Stimulated activated CD8-positive, alpha-beta memory T cell treated with anti-CD3 and anti-CD28 coated beads, Interleukin-7, amount 100 ng/mL, for 1 hour (primary cell): ENCODE data around the gene PIGR.
"Not testable (repeated sequence)": the region's sequence is repeated elsewhere in the genome, so short reads cannot be mapped to it uniquely, and the experiment has no call there.

Experiments
- DNase-seq, 2 donors: peaks; one replicate each; pipeline ENCODE4 v3.0.0-alpha.2; 2020; ENCODE audit warnings: low read depth in 2 of 2

Gene PIGR

DNA sequence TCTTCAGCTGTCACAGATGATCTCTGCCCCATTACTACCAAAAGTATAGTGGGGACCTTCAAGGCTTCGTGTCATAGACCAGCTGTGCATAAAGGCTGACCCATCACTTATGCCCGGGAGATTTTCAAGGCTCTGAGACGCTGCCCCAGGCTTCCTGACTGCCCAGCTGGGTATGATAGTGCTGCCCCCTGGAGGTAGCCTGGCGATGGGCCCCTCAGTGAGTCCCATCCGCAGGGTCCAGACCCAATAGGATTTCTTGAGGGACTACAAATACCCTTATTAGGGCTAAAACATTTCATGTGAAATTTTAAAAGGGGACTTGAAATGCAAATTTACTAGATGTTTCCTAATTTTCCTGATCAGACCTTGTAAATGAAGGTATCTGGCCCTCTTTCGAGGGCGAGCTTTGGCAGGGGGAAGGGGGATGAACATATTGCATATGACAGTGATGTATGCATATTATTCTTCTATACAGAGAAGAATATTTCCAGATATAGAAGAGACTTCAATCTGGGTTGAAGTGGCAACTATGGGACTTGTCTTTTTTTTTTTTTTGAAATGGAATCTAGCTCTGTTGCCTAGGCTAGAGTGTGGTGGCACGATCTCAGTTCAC lies 12.8 kb downstream of the PIGR start:
- peak in 1 of 2 donors; percentile 61 for DNase-seq

- DNase-seq = no peak
Measured at GRCh38 chr1:206932177-206932576, 14.1 kb downstream of the PIGR start.

GRCh38 chr1:206931709-206932108 lies 14.6 kb downstream of the PIGR start:
- DNase-seq = no peak

DNA sequence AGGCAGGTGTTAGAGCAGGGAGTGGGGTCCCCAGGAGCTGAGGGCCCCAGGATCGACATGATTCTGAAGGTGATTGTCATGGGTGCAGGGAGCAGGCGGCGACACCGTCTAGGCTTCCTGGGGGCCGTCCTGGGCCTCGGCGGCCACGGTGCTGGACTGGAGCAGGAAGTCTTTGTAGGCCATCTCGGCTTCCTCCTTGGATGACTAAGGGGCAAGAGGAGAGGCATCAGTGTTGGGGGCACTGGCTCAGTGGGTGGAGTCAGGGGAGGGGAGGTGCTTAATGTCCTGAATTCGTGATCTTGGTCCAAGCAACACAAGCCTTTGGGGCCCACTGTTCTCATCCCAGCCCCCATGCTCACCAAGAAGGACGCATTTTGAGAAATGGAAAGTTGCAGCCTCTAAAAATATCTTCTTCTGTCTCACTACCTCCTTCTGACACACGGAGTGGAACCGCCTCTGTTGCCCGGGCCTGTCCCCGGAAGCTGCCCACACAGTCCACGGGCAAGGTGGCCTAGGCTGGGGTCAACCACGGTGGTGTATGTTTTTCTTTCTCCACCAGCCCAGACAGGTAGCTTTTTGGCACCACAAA lies 16.0 kb downstream of the PIGR start:
- no peak for DNase-seq

DNA sequence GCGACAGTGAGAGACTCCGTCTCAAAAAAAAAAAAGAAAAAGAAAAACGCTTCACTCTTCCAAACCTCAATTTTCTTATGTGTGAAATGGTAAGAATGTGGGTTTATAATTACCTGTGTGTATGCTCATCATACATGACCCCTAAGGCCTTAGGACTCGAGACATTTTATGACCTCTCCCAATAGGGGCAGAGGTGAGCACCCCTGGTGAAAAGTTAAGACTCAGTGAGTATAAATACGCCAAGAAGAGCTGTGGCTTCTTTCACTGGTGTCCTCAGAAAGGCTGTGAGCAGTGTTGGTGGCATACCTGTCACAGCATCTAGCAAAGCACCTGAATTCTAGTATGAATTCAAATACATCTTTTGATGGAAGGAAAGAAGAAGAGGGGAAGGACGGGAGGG lies 16.7 kb downstream of the PIGR start:
- no peak for DNase-seq

GRCh38 chr1:206926286-206926685 lies 20.0 kb downstream of the PIGR start:
- DNase-seq = no peak

DNA sequence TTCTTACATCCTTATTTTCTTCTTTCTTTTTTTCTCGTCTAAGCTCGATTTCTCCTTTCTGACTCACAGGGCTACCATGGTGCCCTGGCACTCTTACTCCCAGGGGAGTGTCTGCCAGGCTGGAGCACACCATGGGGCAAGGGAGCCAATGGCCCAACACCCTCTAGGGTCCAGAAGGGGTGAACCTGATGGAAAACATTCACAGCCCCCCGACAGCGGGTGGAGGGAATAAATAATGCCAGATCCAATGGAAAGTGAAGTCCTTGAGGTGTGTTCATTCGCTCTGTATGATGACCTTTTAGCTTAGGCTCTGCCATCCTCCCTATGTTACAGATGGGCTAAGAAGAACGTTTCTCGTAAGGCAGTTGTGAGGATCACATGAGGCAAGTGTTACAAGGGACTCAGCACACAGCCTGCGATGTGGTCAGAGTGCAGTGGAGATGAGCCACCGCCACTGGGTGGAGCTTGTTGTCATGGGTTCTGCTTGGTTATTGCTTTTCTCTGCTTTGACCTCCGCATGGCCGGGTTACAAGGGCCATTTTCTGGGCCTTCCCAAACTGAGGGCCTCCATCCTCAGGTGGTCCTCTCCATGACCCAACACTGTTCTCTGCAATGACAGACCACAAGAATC lies 21.0 kb downstream of the PIGR start:
- DNase-seq = peak in 1 of 2 donors; percentile 52

- no peak for DNase-seq
Measured at GRCh38 chr1:206924592-206925105, 21.6 kb downstream of the PIGR start.

- not testable (repeated sequence) for DNase-seq
Measured at GRCh38 chr1:206923961-206924557, 22.2 kb downstream of the PIGR start.

DNA sequence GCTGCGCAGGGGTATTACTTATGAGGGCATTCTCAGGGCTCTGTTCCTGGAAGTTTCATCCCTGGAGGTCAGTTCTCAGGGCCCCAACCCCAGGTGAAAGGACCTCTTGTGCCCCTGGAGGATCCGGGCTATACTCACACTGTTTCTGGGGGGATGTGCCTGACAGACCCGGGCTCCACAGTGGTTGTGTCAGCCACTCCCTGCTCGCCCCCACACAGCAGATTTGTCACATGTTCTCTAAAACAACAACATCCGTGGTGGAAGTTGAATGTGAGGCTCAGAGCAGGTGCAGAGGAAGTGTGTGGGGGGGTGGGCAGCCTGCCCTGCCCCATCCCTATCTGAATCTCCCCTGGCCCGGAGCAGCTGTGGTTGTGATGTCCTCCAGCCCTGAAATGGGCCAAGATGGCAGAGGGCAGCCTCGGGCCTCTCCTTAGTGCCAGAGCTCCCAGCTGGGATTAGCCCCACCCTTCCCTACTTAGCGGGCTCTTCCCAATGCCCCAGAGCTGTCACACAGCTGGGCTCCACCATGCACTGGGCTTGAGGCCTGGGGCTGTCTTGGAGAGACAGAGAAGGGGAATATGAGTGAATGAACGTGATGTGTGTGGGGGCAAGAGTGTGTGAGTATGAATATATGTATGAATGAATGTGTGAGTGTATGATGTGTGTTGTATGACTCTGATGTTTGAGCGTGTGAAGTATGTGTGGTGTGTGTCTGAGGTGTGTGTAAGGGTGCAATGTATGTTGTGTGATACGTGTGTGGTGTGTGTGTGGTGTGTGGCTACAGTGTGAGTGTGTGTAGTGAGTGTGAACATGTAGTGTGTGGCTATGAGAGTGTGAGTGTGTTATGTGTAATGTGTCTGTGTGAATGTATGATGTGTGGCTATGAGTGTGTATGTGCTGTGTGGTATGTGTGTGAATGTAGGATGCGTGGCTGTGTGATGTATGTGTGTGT lies 23.0 kb downstream of the PIGR start:
- DNase-seq = peak; percentile 29 to 39

DNA sequence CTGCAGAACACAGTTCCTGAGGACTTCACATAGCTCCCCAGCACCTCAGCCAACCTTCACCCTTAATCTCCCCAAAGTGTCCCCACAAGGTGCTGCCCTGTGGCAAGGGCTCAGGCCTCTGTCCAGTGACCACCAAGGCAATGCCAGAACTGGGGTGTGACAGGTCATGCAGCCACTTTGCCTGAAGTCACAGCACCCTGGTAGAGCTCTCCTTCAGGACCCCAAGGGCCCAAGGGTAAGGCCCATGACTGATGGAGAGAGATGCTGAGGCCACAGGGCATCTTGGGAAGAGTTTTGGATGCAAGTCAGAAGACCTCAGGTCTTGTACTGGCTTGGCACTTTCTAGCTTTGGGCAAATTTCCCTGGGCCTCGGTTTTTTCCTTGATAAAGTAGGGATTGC lies 23.7 kb downstream of the PIGR start:
- no peak for DNase-seq

DNA sequence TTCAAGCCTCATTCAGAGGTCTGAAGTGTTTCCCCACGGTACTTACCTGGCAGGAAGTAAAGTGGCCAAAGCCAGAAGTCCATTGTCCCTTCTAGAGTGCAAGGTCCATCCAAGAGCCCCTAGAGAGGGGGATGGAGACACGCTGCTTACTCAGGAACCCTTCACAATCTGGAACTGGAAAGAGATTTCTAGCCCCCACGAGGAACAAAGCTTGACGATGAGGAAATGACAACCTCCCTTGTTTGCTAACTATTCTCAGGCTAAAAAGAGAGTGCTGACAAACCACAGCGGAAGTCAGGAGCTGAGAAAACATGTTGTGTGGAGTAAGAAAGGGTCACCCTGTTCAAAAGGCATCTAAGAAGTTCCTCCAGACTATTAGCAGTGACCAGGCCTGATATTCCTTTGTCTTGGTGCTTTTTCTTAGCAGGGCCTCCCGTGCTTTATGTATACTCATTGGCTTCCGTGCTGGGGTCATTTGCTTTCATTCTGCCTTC lies 24.4 kb downstream of the PIGR start, which contains the start of gene FCMR:
Gene FCMR (minus strand): TSS at position 170 of the 494 bp plus-strand sequence. CDS start 87 bp downstream, at position 83.
- DNase-seq = no peak

DNA sequence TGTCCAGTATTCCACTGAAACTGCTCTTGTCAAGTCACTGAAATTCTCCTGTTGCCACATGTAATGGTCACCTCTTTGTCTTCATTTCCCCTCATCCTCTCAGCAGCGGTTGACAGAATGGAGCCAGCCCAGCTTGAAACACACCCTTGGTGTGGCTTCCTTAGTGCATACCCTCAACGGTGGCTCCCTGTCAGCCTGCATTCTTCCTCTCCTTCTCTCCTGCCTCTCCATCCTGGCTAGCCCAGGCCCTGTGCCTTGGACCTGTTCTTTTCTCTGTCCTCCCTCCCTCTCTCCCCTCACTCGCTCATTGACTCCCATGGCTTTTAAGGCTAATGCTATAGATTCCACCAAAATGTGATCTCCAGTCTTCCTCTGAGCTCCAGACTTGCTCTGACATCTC lies 28.2 kb downstream of the PIGR start:
- DNase-seq = no peak

GRCh38 chr1:206916000-206916709 lies 30.1 kb downstream of the PIGR start:
- no peak for DNase-seq

GRCh38 chr1:206915030-206915735 lies 31.1 kb downstream of the PIGR start:
- DNase-seq = no peak

DNA sequence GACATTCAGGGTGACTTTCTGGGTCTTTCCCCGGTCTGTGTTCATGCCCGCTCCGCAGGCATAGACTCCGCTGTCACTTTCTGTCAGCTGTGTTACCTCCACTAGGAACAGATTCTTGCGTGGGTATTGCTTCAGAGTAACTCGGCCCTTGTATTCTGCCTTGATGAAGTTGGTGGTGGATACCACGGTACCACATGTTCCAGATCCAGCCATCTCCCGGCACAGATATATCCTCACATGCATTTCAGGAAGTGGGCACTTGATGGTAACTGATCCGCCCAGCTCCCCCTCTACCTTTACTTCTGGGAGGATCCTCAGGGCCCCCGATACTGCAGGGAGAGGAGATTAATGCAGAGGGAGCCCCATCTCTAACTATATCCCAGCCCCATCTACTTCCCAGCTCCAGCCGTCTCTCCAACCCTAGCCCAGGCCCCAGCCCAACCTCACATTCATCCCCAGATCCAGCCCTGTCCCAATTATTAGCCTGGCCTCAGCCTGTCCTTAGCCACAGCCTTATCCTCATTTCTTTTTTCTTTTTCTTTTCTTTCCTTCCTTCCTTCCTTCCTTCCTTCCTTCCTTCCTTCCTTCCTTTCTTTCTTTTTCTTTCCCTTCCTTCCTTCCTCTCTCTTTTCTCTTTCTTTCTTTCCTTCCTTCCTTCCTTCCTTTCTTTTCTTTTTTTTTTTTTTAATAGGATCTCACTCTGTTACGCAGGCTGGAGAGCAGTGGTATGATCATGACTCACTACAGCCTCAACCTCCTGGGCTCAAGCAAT lies 32.3 kb downstream of the PIGR start:
- no peak for DNase-seq

DNA sequence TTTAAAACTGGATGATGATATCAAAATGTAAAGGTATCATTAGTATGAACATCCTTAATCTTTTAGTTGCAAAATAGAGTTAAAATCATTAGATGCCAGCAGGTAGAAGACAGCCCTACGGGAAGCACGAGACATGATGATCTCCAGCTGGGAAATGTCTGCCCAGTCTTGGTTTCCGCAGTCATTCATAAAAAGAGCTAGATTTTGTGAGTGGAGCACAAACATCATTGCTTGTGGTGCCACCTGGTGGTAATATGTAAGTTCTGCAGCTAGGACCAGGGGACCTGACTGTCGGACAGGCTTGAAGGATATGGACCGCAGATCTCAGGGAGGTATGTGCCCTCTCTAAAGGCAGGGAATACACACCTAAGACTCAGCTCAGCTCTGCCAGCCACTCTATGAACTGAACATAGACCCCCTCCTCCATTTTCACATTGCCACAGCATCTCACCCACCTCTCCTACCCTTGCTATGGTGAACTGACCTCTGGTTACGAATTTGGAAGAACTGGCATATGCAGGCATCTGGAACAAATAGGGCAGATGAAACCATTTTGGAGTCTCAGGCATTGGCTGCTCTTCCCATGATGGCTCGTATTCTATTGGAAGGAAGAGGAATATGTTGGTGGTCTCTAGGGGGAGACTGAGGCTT lies 33.7 kb downstream of the PIGR start:
- no peak for DNase-seq

DNA sequence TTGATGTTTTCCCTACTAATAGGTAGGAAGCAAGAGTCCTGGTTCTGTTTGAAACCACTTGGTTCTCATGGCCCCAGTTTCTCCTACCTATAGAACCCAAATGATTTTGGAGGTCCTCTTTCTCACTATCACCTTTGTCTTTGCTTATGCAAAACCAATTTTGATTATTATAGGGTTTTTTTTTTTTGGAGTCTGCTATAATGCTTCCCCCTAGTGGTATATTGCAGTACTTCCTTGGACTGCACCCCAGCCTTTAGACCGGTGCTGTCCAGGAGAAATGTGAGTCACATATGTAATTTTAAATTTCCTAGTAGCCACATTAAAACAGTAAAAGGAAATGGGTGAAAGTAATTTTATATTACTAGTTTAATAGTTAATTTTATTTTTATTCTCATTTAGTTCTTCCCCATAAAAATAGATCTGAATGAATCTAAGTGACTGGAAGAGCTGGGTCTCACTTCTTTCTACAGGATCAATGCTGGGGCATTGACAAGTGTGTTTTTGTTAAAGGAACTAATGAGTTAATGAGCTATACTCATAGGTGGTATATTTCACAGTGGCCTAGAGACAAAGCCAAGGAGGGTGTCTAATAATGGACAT lies 35.1 kb downstream of the PIGR start:
- no peak for DNase-seq
